Testis (tissue), 3 donors: ENCODE results near the gene LHCGR. TPM values are rescaled to one million over a fixed set of nuclear protein-coding genes. Genes with fewer than 3 reads are reported as not detected.
"Not testable (repeated sequence)": the region's sequence is repeated elsewhere in the genome, so short reads cannot be mapped to it uniquely, and the experiment has no call there.

ENCODE experiments used
- DNase-seq: peaks from one replicate; pipeline ENCODE4 v3.0.0-alpha.2; 2019
- H3K27ac ChIP-seq, 2 donors: fragments of 200-600 bp; sonication (generic); one replicate each; pipeline ENCODE4 v1.5.1; 2019
- H3K27me3 ChIP-seq: fragments of 200-600 bp; sonication (generic); one replicate; pipeline ENCODE4 v1.5.1; 2019
- H3K36me3 ChIP-seq: fragments of 200-600 bp; sonication (generic); one replicate; pipeline ENCODE4 v1.5.1; 2017; ENCODE audit warnings: low read depth; ENCODE audit errors: missing control alignments
- H3K4me1 ChIP-seq: fragments of 200-600 bp; sonication (generic); one replicate; pipeline ENCODE4 v1.5.1; 2019
- H3K4me3 ChIP-seq, 2 donors: fragments of 200-600 bp; sonication (generic); one replicate each; pipeline ENCODE4 v1.5.1; 2017 to 2019
- H3K9me3 ChIP-seq: fragments of 200-600 bp; sonication (generic); one replicate; pipeline ENCODE4 v1.5.1; 2017
- CTCF ChIP-seq, 3 experiments: fragments of 450-650 bp in 2 of 3; fragments of 200-600 bp in 1 of 3; sonication (generic) in 1 of 3; IDR thresholded peaks; one replicate each; pipeline ENCODE4 v1.5.1; 2016 to 2019; ENCODE audit warnings: antibody characterized with exemption in 3 of 3, mild to moderate bottlenecking in 2 of 3, moderate library complexity in 1 of 3
- POLR2A ChIP-seq: fragments of 450-650 bp; IDR thresholded peaks from one replicate; pipeline ENCODE4 v1.6.1; 2017; ENCODE audit warnings: antibody characterized with exemption, mild to moderate bottlenecking, moderate library complexity
- WGBS, 2 donors: methylation state at CpG; one replicate each; pipeline ENCODE4 v1.1.5; 2018; 5-methylcytosine and 5-hydroxymethylcytosine counted together
- intact Hi-C: fragments of 100-400 bp; cut with DNase I; formaldehyde crosslinking; loops from one replicate; pipeline ENCODE4 v1.15.1; 2023; ENCODE audit warnings: low total_unique reads
- polyA plus RNA-seq: library from polyadenylated mRNA; stranded (reverse); fragments of 350-450 nt; fragmentation: Illumina TruSeq; extraction: RNeasy Lipid Tissue Mini Kit (QIAGEN cat#74804); gene quantifications from one replicate; pipeline ENCODE4 v1.2.3, GENCODE V29; 2014; ENCODE audit warnings: low read depth, low replicate concordance; ENCODE audit not compliant: insufficient read depth
- total RNA-seq, 2 donors: library from RNA; depleted of rRNA; stranded (reverse); fragments of >200 nt; gene quantifications; one replicate each; pipeline ENCODE4 v1.2.3, GENCODE V29; 2016

LHCGR gene
- total and polyA plus RNA-seq, 3 donors from 2014 or later, result 1.5 to 7.5 (median 2.1) TPM

GRCh38 chr2:48709096-48710034 lies 46.2 kb downstream of the LHCGR start:
- no peaks in the 10 kb centered on the region for H3K4me1 ChIP-seq
- TF ChIP-seq CTCF (IDR thresholded peaks at IDR 0.05) (no peak), POLR2A (no peak)
- DNase-seq, result no peak
- 67 to 77% methylated on average over 7 of the region's 7 CpGs for WGBS, 2 donors
- no peaks in the 10 kb centered on the region for H3K36me3 ChIP-seq
- no peaks in the 10 kb centered on the region for H3K9me3 ChIP-seq
- no peak overlapping the region for H3K27ac ChIP-seq
- intact Hi-C loops, result no loop called here
- H3K27me3 ChIP-seq, result no peaks in the 10 kb centered on the region
- H3K4me3 ChIP-seq, result no peak overlapping the region

- intact Hi-C loops, result no loop called here
- H3K9me3 ChIP-seq, result no peaks in the 10 kb centered on the region
- no peaks in the 10 kb centered on the region for H3K27me3 ChIP-seq
- no peak for TF ChIP-seq CTCF (IDR thresholded peaks at IDR 0.05)
- TF ChIP-seq POLR2A, result no peak
- H3K4me1 ChIP-seq, result no peaks in the 10 kb centered on the region
- DNase-seq, result no peak
- no peak overlapping the region for H3K27ac ChIP-seq
- WGBS, 2 donors, result 80 to 97% methylated on average over 3 to 6 of the region's 6 CpGs
- H3K4me3 ChIP-seq, result no peak overlapping the region
- H3K36me3 ChIP-seq, result no peaks in the 10 kb centered on the region
Measured at GRCh38 chr2:48707466-48707865, 48.1 kb downstream of the LHCGR start.

DNA sequence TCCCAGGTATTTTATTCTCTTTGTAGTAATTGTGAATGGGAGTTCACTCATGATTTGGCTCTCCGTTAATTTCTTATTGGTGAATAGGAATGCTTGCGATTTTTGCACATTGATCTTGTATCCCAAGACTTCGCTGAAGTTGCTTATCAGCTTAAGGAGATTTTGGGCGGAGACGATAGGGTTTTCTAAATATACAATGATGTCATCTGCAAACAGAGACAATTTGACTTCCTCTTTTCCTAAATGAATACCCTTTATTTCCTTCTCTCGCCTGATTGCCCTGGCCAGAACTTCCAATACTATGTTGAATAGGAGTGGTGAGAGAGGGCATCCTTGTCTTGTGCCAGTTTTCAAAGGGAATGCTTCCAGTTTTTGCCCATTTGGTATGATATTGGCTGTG lies 51.9 kb downstream of the LHCGR start:
- H3K4me1 ChIP-seq, intact Hi-C loops, H3K9me3 ChIP-seq, H3K27ac ChIP-seq, DNase-seq, H3K4me3 ChIP-seq, H3K27me3 ChIP-seq, H3K36me3 ChIP-seq: not testable (repeated sequence)
- 90 to 95% methylated on average over 6 of the region's 6 CpGs for WGBS, 2 donors

- H3K27ac ChIP-seq, result no peak overlapping the region
- intact Hi-C loops, result no loop called here
- H3K27me3 ChIP-seq, result no peaks in the 10 kb centered on the region
- H3K36me3 ChIP-seq, result no peaks in the 10 kb centered on the region
- WGBS, 2 donors, result 66 to 78% methylated on average over 2 of the region's 2 CpGs
- H3K9me3 ChIP-seq, result no peaks in the 10 kb centered on the region
- H3K4me3 ChIP-seq, result no peak overlapping the region
- no peak for DNase-seq
- TF ChIP-seq CTCF (IDR thresholded peaks at IDR 0.05), result no peak
- TF ChIP-seq POLR2A, result no peak
- no peaks in the 10 kb centered on the region for H3K4me1 ChIP-seq
Measured at GRCh38 chr2:48699348-48699930, 56.1 kb downstream of the LHCGR start.

- no peak overlapping the region for H3K4me3 ChIP-seq
- no peak for TF ChIP-seq POLR2A
- no peak for TF ChIP-seq CTCF (IDR thresholded peaks at IDR 0.05)
- H3K4me1 ChIP-seq, result no peaks in the 10 kb centered on the region
- WGBS, 2 donors, result 81 to 100% methylated on average over 1 of the region's 1 CpG
- H3K27ac ChIP-seq, result no peak overlapping the region
- H3K27me3 ChIP-seq, result no peaks in the 10 kb centered on the region
- no peaks in the 10 kb centered on the region for H3K9me3 ChIP-seq
- intact Hi-C loops, result no loop called here
- H3K36me3 ChIP-seq, result no peaks in the 10 kb centered on the region
- no peak for DNase-seq
Measured at GRCh38 chr2:48696881-48697280, 58.6 kb downstream of the LHCGR start.
